OCI-LY7 (cell line): ENCODE measurements around the gene SH3YL1.

Source experiments
- EZH2phosphoT487 ChIP-seq: fragments of 200-600 bp; sonication (generic); IDR thresholded peaks from 2 replicates; pipeline ENCODE4 v1.6.1; 2018; ENCODE audit warnings: low read depth, borderline replicate concordance, mild to moderate bottlenecking, mixed run types, antibody characterized with exemption, low read length, moderate library complexity, mixed read lengths
- TF ChIP-seq, protein P1 (sequence below): fragments of 200-600 bp; sonication (generic); conservative IDR thresholded peaks from 2 replicates; pipeline ENCODE4 v1.5.1; 2014; ENCODE audit warnings: mild to moderate bottlenecking, antibody characterized with exemption, low read length, moderate library complexity, mixed read lengths

DNA sequence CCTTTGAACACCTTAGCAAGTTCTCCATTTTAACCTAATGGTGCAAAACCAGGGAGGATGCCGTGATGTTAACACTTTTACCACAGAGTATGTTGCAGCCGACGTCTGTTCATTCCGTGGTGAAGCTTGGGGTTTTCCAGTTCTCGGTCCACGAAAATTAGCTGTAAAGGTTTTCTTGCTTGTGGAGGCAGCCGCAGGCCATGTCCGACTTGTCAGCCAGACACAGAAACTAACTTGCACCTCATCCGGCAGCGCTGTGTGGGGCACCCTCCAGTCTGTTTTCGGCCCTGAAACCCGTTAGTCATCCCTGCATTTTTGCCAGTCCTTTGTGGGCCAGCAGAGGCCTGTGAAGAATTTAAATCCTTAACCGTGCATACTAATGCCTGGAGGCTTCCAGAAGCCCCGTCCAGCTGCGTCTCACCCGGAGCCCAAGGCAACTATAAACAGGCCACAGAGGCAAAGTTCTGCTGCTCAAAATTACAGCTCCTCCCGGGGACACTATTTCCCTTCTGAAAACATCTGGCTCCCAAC is 70.6 kb downstream of the SH3YL1 start:
- TF ChIP-seq, protein P1, sequence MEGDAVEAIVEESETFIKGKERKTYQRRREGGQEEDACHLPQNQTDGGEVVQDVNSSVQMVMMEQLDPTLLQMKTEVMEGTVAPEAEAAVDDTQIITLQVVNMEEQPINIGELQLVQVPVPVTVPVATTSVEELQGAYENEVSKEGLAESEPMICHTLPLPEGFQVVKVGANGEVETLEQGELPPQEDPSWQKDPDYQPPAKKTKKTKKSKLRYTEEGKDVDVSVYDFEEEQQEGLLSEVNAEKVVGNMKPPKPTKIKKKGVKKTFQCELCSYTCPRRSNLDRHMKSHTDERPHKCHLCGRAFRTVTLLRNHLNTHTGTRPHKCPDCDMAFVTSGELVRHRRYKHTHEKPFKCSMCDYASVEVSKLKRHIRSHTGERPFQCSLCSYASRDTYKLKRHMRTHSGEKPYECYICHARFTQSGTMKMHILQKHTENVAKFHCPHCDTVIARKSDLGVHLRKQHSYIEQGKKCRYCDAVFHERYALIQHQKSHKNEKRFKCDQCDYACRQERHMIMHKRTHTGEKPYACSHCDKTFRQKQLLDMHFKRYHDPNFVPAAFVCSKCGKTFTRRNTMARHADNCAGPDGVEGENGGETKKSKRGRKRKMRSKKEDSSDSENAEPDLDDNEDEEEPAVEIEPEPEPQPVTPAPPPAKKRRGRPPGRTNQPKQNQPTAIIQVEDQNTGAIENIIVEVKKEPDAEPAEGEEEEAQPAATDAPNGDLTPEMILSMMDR = no peak
- no peak for TF ChIP-seq EZH2phosphoT487
